Dermis lymphatic vessel endothelial cell (primary cell): ENCODE data around the gene NF1. TPM values are rescaled to one million over a fixed set of nuclear protein-coding genes. Genes with fewer than 3 reads are reported as not detected.

ENCODE experiments used
- total RNA-seq: library from RNA; depleted of rRNA; stranded (reverse); fragments of >200 nt; gene quantifications from 2 replicates; pipeline ENCODE4 v1.2.1, GENCODE V29; 2014

Gene NF1
- total RNA-seq = 21.9 and 29.9 TPM in 2 replicates

GRCh38 chr17:31094600-31095235 lies at the start of gene NF1:
Gene NF1, plus strand, starts transcription at chr17:31094977. Its CDS starts 333 bp downstream, at chr17:31095310.

GRCh38 chr17:31297090-31297489 lies 202.3 kb downstream of the NF1 start, which contains the start of gene OMG:
Gene OMG, minus strand, starts transcription at chr17:31297239. Its CDS starts 908 bp downstream, at chr17:31296331.

GRCh38 chr17:31313982-31314781 lies 219.4 kb downstream of the NF1 start, which contains the start of gene EVI2B:
Gene EVI2B, minus strand, starts transcription at chr17:31314054. Its CDS starts 8,445 bp downstream, at chr17:31305609.

GRCh38 chr17:31321481-31321880 lies 226.7 kb downstream of the NF1 start, which contains the start of gene EVI2A:
Gene EVI2A, minus strand, starts transcription at chr17:31321622. Its CDS starts 2,609 bp downstream, at chr17:31319013.

GRCh38 chr17:31391496-31391949 lies 296.7 kb downstream of the NF1 start, which contains the start of gene RAB11FIP4:
Gene RAB11FIP4, plus strand, starts transcription at chr17:31391675. Its CDS starts 178 bp downstream, at chr17:31391853.

Other genes with a start within 250 kb of the NF1 start
- gene TEFM, start 188.7 kb upstream of the NF1 start, total RNA-seq = 7.0 and 10.0 TPM in 2 replicates
- 0.43 and 1.2 TPM in 2 replicates for gene ADAP2, start 173.0 kb upstream of the NF1 start, total RNA-seq
- 0.34 and 1.5 TPM in 2 replicates for gene RNF135, start 123.9 kb upstream of the NF1 start, total RNA-seq
- 2.4 and 7.9 TPM in 2 replicates for gene OMG, start 202.3 kb downstream of the NF1 start, total RNA-seq
- under 0.01 TPM in 1 of 2 replicates, not detected in the other for gene EVI2B, start 219.1 kb downstream of the NF1 start, total RNA-seq
- gene EVI2A, start 226.6 kb downstream of the NF1 start, total RNA-seq = 0.11 and 0.17 TPM in 2 replicates